ENCODE measurements around the gene CYB561D1.

GRCh38 chr1:109538827-109539555 lies 45.1 kb downstream of the CYB561D1 start:
- TF ChIP-seq CTCF (conservative IDR thresholded peaks at IDR 0.05) (no peak), ZFX (IDR thresholded peaks at IDR 0.05) (no peak)
